Left renal pelvis (tissue), 4 donors: ENCODE results near the gene ITPRIP. TPM values are rescaled to one million over a fixed set of nuclear protein-coding genes. Genes with fewer than 3 reads are reported as not detected.

Experiments
- polyA plus RNA-seq, 4 donors: library from polyadenylated mRNA; unstranded; fragments of 120-200 nt; gene quantifications; one replicate each; pipeline ENCODE4 v1.2.1, GENCODE V29; 2013; ENCODE audit not compliant: insufficient read length in 4 of 4

Gene ITPRIP
- polyA plus RNA-seq, 4 donors, result 9.4 to 25.6 (median 11.1) TPM

Other genes with a start within 250 kb of the ITPRIP start
- gene SFR1, start 216.3 kb downstream of the ITPRIP start, polyA plus RNA-seq, result 10 to 100 TPM in 3 of 4 donors, 1 to 10 TPM in 1; 8.4 to 11.8 (median 11.2) TPM
- 10 to 100 TPM in 3 of 4 donors, 1 to 10 TPM in 1; 2.5 to 24.9 (median 15.9) TPM for gene CFAP43, start 106.1 kb downstream of the ITPRIP start, polyA plus RNA-seq
- 100 to 1,000 TPM in 1 of 4 donors, 10 to 100 TPM in 3; 51.5 to 101 (median 94.1) TPM for gene GSTO1, start 83.6 kb downstream of the ITPRIP start, polyA plus RNA-seq
- gene GSTO2, start 69.3 kb downstream of the ITPRIP start, polyA plus RNA-seq, result 10 to 100 TPM; 13.2 to 40.2 (median 27.5) TPM
- under 1 TPM; 0.27 to 0.95 (median 0.72) TPM for gene CFAP58, start 15.4 kb upstream of the ITPRIP start, polyA plus RNA-seq